Measurements from ENCODE around the gene ADAMTS13. TPM values are rescaled to one million over a fixed set of nuclear protein-coding genes. Genes with fewer than 3 reads are reported as not detected.

The ADAMTS13 gene
- total RNA-seq, 4 donors from 2014 or later = 1.7 to 4.3 (median 3.2) TPM

DNA sequence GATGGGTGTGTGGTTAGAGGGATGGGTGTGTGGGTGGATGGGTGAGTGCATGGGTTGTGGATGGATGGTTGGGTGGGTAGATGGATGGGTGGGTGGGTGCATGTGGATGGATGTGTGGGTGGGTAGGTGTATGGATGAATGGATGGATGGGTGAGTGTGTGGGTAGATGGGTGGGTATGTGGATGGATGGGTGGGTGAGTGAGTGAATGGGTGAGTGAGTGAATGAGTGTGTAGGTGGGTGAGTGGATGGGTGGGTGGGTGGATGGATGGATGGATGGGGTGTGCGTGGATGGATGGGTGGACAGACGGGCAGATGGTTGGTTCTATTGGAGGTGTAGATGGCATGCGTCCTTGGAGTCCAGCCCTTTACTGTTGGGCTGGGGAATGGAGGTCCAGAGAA is 28.8 kb upstream of the ADAMTS13 start:
- Histone ChIP-seq H3K4me3 (no peak overlapping the region), H3K4me1 (no peaks in the 10 kb centered on the region), H3K36me3 (no peaks in the 10 kb centered on the region), H3K27ac (no peak overlapping the region), H3K9me3 (no peaks in the 10 kb centered on the region), H3K27me3 (peaks cover 0 to 27% of the 10 kb centered on the region in 2 donors)
- WGBS, 2 donors = 89 to 92% methylated on average over 3 of the region's 3 CpGs
- TF ChIP-seq CTCF (IDR thresholded peaks at IDR 0.05) = no peak
- TF ChIP-seq EP300 (IDR thresholded peaks at IDR 0.05) = no peak
- no peak for TF ChIP-seq POLR2A (IDR thresholded peaks at IDR 0.05)
- no peak for DNase-seq (ENCODE audit: low spot score in 2 of 2)

DNA sequence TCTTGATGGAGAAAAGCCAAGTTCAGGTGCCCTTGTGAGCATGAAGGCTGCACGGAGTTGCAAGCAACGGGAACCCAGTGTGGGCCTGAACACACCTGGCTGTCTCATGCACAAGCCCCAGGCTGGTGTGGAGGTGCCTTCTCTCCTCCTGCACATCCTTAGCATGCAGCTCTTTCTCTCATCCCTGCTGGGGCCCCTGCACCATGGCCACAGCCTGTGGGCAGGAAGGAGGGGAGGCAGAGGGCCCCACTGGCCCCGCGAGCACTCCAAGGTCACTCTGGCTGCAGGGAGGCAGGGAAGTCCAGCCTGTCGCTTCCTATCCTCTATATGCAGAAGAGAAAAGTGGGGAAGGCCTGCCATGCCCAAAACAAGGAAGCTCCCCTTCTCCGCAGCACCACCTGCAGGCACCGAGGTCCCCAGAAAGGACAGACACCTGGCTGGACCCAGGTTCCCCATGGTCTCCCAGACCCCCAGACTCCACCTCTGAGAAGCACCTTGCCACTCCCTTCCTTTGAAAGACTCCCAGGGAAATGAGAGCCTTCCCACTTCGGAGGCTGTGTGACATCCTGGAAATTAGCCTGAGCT is 27.4 kb upstream of the ADAMTS13 start:
- Histone ChIP-seq H3K27ac (no peak overlapping the region), H3K27me3 (peaks cover 0 to 27% of the 10 kb centered on the region in 2 donors), H3K36me3 (no peaks in the 10 kb centered on the region), H3K9me3 (no peaks in the 10 kb centered on the region), H3K4me1 (no peaks in the 10 kb centered on the region), H3K4me3 (no peak overlapping the region)
- TF ChIP-seq EP300 (IDR thresholded peaks at IDR 0.05) (no peak), POLR2A (IDR thresholded peaks at IDR 0.05) (no peak), CTCF (IDR thresholded peaks at IDR 0.05) (no peak)
- DNase-seq (ENCODE audit: low spot score in 2 of 2) = no peak
- 38 to 57% methylated on average over 5 to 8 of the region's 8 CpGs for WGBS, 2 donors

DNA sequence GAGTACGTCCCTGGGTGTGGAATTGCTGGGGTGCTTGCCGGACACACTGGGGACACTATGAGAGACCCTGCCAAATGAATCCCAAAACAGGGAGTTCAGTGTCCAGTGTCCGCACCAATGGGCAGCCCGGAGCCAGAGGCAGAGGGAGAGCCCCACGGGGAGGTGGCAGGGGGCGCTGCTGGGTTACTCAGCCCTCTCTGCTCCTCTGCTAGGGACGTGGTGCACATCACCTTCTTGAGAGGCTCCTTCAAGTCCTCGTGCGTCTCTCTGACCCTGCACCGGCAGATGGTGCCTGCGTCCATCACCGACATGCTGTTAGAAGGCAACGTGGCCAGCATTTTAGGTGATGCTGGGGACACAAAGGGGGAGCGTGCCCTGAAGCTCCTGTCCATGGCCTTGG is 25.2 kb upstream of the ADAMTS13 start:
- Histone ChIP-seq H3K9me3 (no peaks in the 10 kb centered on the region), H3K4me3 (no peak overlapping the region), H3K4me1 (no peaks in the 10 kb centered on the region), H3K27me3 (peaks cover 0 to 21% of the 10 kb centered on the region in 2 donors), H3K27ac (no peak overlapping the region), H3K36me3 (peaks cover 0 to 18% (median 0%) of the 10 kb centered on the region in 3 donors)
- WGBS, 2 donors = 24 to 26% methylated on average over 13 to 14 of the region's 14 CpGs
- DNase-seq (ENCODE audit: low spot score in 2 of 2) = no peak
- no peak for TF ChIP-seq CTCF (IDR thresholded peaks at IDR 0.05)
- TF ChIP-seq EP300 (IDR thresholded peaks at IDR 0.05) = no peak
- TF ChIP-seq POLR2A (IDR thresholded peaks at IDR 0.05) = no peak

DNA sequence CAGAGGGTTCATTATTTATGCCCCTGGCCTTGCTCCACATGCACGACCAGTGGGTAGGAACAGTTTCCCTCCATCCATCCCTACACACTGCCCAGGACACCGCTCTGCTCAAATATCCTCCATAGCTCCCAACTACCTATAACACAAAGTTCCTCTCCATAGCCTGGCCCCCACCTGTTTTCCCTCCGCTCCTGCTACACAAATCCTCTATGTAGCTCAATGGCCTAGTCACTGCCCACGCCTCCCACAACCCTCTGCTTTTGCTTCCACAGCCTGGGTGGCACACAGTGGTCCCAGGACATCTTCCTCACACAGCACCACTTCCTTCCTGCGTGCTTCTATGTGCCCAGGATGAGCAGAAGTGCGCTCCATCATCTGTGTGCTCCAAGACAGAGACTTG is 24.8 kb upstream of the ADAMTS13 start:
- Histone ChIP-seq H3K4me3 (no peak overlapping the region), H3K9me3 (no peaks in the 10 kb centered on the region), H3K36me3 (peaks cover 0 to 23% (median 0%) of the 10 kb centered on the region in 3 donors), H3K27me3 (peaks cover 0 to 18% of the 10 kb centered on the region in 2 donors), H3K27ac (no peak overlapping the region), H3K4me1 (no peaks in the 10 kb centered on the region)
- TF ChIP-seq CTCF (IDR thresholded peaks at IDR 0.05) = no peak
- no peak for TF ChIP-seq EP300 (IDR thresholded peaks at IDR 0.05)
- no peak for TF ChIP-seq POLR2A (IDR thresholded peaks at IDR 0.05)
- no peak for DNase-seq (ENCODE audit: low spot score in 2 of 2)
- 71 to 75% methylated on average over 6 of the region's 6 CpGs for WGBS, 2 donors

- peaks cover 0 to 18% of the 10 kb centered on the region in 2 donors for H3K27me3 ChIP-seq
- TF ChIP-seq EP300 (IDR thresholded peaks at IDR 0.05) = no peak
- no peak for TF ChIP-seq POLR2A (IDR thresholded peaks at IDR 0.05)
- TF ChIP-seq CTCF (IDR thresholded peaks at IDR 0.05) = no peak
- no peaks in the 10 kb centered on the region for H3K4me1 ChIP-seq
- H3K9me3 ChIP-seq = no peaks in the 10 kb centered on the region
- no peak overlapping the region for H3K4me3 ChIP-seq
- no peak overlapping the region for H3K27ac ChIP-seq
- 48 to 60% methylated on average over 7 to 8 of the region's 9 CpGs for WGBS, 2 donors
- H3K36me3 ChIP-seq = peaks cover 0 to 28% (median 0%) of the 10 kb centered on the region in 3 donors
- DNase-seq (ENCODE audit: low spot score in 2 of 2) = no peak
Observed at GRCh38 chr9:133397895-133398294, 24.3 kb upstream of the ADAMTS13 start.
